ENCODE results near the gene RPTOR. TPM values are rescaled to one million over a fixed set of nuclear protein-coding genes. Genes with fewer than 3 reads are reported as not detected.

The RPTOR gene
- polyA plus RNA-seq, 1 donor from 2014 or later: 8.0 TPM

- Histone ChIP-seq H3K4me2 (ENCODE audit: low read length) (no peak overlapping the region), H3K9me2 (ENCODE audit: insufficient read depth, low read length) (no peaks in the 10 kb centered on the region), H3K9me3 (ENCODE audit: low read length) (no peaks in the 10 kb centered on the region), H3K27me3 (ENCODE audit: insufficient read depth, low read depth, low read length) (no peaks in the 10 kb centered on the region), H3K27ac (ENCODE audit: low read length) (no peak overlapping the region), H3K4me3 (ENCODE audit: low read length) (no peak overlapping the region), H3K79me2 (replicated peaks; ENCODE audit: insufficient read depth, low read length) (no peaks in the 10 kb centered on the region), H3K9ac (ENCODE audit: low read length) (no peak overlapping the region), H3K36me3 (ENCODE audit: insufficient read depth, low read length) (no peaks in the 10 kb centered on the region), H3F3A (ENCODE audit: insufficient read depth, low read length, poor library complexity, severe bottlenecking) (no peaks in the 10 kb centered on the region), H2AFZ (ENCODE audit: low read depth, low read length) (no peak overlapping the region), H4K20me1 (ENCODE audit: insufficient read depth) (no peaks in the 10 kb centered on the region)
- no peak for TF ChIP-seq REST (IDR thresholded peaks at IDR 0.05; ENCODE audit: borderline replicate concordance)
- no peak for TF ChIP-seq TAF1 (IDR thresholded peaks at IDR 0.05; ENCODE audit: low read depth)
- TF ChIP-seq EP300 (conservative IDR thresholded peaks at IDR 0.05; ENCODE audit: poor library complexity, severe bottlenecking): no peak
- no peak for TF ChIP-seq SMC3 (conservative IDR thresholded peaks at IDR 0.05; ENCODE audit: poor library complexity)
- no peak for TF ChIP-seq RAD21 (conservative IDR thresholded peaks at IDR 0.05)
- no peak for TF ChIP-seq CTCF (IDR thresholded peaks at IDR 0.05; ENCODE audit: poor library complexity, severe bottlenecking)
- TF ChIP-seq POLR2AphosphoS5 (IDR thresholded peaks at IDR 0.05): no peak
- no peak for TF ChIP-seq MXI1 (conservative IDR thresholded peaks at IDR 0.05; ENCODE audit: poor library complexity, severe bottlenecking)
- TF ChIP-seq EZH2 (IDR thresholded peaks at IDR 0.05; ENCODE audit: borderline replicate concordance, insufficient read depth, low read length, poor library complexity, severe bottlenecking): no peak
Measured at GRCh38 chr17:80751946-80752581, 207.4 kb downstream of the RPTOR start.

DNA sequence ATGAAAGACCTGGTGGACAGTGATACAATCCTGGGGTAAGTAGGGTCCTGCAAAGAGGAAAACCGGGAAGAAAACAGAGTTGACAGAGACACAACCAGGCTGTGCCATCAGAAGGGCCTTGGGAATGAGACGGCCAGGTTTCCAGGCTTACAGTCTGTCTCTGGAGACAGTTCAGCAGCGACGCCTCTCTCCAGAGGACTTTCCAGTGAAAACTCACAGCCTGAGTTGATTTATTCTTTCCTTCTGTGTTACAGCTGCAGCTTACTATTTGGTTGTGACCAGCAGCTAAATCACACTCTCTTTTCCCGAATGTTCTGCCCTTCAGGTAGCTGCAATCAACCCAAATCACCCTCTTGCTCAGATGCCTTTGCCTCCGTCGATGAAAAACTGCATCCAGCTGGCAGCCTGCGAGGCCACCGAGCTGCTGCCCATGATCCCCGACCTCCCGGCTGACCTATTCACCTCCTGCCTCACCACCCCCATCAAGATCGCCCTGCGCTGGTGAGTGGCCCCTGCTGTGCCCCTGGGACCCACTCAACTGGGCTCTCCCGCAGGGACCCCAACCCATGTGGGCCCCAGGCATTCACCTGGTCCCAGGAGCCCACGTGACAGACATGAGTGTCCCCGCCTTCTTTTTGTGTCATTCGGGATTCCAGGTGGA, 209.2 kb downstream of the RPTOR start:
- no peaks in the 10 kb centered on the region for H3K9me3 ChIP-seq (ENCODE audit: low read length)
- no peaks in the 10 kb centered on the region for H4K20me1 ChIP-seq (ENCODE audit: insufficient read depth)

More for the DNA sequence above, 209.2 kb downstream of the RPTOR start:
- no peaks in the 10 kb centered on the region for H3K36me3 ChIP-seq (ENCODE audit: insufficient read depth, low read length)
- no peaks in the 10 kb centered on the region for H3K9me2 ChIP-seq (ENCODE audit: insufficient read depth, low read length)
- no peak for TF ChIP-seq REST (IDR thresholded peaks at IDR 0.05; ENCODE audit: borderline replicate concordance)
- no peak for TF ChIP-seq MXI1 (conservative IDR thresholded peaks at IDR 0.05; ENCODE audit: poor library complexity, severe bottlenecking)
- no peak for TF ChIP-seq EP300 (conservative IDR thresholded peaks at IDR 0.05; ENCODE audit: poor library complexity, severe bottlenecking)
- no peak for TF ChIP-seq RAD21 (conservative IDR thresholded peaks at IDR 0.05)
- TF ChIP-seq SMC3 (conservative IDR thresholded peaks at IDR 0.05; ENCODE audit: poor library complexity): no peak
- no peak for TF ChIP-seq TAF1 (IDR thresholded peaks at IDR 0.05; ENCODE audit: low read depth)
- no peak for TF ChIP-seq POLR2AphosphoS5 (IDR thresholded peaks at IDR 0.05)
- TF ChIP-seq EZH2 (IDR thresholded peaks at IDR 0.05; ENCODE audit: borderline replicate concordance, insufficient read depth, low read length, poor library complexity, severe bottlenecking): no peak
- no peak for TF ChIP-seq CTCF (IDR thresholded peaks at IDR 0.05; ENCODE audit: poor library complexity, severe bottlenecking)
- H3K4me2 ChIP-seq (ENCODE audit: low read length): no peak overlapping the region
- H3K4me3 ChIP-seq (ENCODE audit: low read length): no peak overlapping the region
- no peak overlapping the region for H2AFZ ChIP-seq (ENCODE audit: low read depth, low read length)
- no peak overlapping the region for H3K9ac ChIP-seq (ENCODE audit: low read length)
- no peaks in the 10 kb centered on the region for H3F3A ChIP-seq (ENCODE audit: insufficient read depth, low read length, poor library complexity, severe bottlenecking)
- H3K79me2 ChIP-seq (replicated peaks; ENCODE audit: insufficient read depth, low read length): no peaks in the 10 kb centered on the region
- H3K27ac ChIP-seq (ENCODE audit: low read length): no peak overlapping the region
- no peaks in the 10 kb centered on the region for H3K27me3 ChIP-seq (ENCODE audit: insufficient read depth, low read depth, low read length)
